ENCODE data around the gene SLCO3A1. TPM values are rescaled to one million over a fixed set of nuclear protein-coding genes. Genes with fewer than 3 reads are reported as not detected.

The SLCO3A1 gene
- total and polyA plus RNA-seq, 2 experiments from 2014 or later = 35.5 to 71.9 TPM

DNA sequence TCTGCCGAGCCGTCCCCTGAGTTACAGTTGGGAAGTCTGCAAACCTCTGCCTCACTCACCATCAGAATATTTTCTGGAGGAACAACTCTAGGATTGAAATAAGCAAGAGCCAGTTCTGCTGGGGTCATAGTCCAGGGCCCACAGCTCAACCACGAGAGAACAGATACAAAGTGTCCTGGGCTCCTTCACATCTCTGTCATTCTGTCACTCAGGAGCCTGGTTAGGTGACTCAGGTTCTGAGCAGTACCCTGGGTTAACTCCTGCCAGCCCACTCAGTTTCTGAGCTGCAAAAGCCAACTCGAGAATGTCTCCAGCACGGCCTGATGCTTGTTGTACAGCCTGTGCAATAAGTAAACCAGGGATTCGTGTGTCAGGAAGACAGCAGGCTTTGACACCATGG, 155.7 kb downstream of the SLCO3A1 start:
- no peaks in the 10 kb centered on the region for H3K9me3 ChIP-seq (ENCODE audit: low read depth)
- H3K27ac ChIP-seq = peak overlapping the region; percentile 8
- no peak for DNase-seq (ENCODE audit: low read depth in 1 of 2, low spot score in 1 of 2)
- H3K36me3 ChIP-seq = no peaks in the 10 kb centered on the region
- peaks cover 27% of the 10 kb centered on the region for H3K4me1 ChIP-seq (ENCODE audit: low read depth)
- no peak overlapping the region for H3K4me3 ChIP-seq
- no peak for TF ChIP-seq CTCF (IDR thresholded peaks at IDR 0.05; ENCODE audit: low read depth, low read length)
- no peaks in the 10 kb centered on the region for H3K27me3 ChIP-seq

- H3K27me3 ChIP-seq = no peaks in the 10 kb centered on the region
- peaks cover 25% of the 10 kb centered on the region for H3K4me1 ChIP-seq (ENCODE audit: low read depth)
- H3K36me3 ChIP-seq = no peaks in the 10 kb centered on the region
- peak in 1 of 2 donors; percentile 6 for DNase-seq (ENCODE audit: low read depth in 1 of 2, low spot score in 1 of 2)
- H3K9me3 ChIP-seq (ENCODE audit: low read depth) = no peaks in the 10 kb centered on the region
- H3K27ac ChIP-seq = peak overlapping the region; percentile 13
- no peak for TF ChIP-seq CTCF (IDR thresholded peaks at IDR 0.05; ENCODE audit: low read depth, low read length)
- no peak overlapping the region for H3K4me3 ChIP-seq
Observed at GRCh38 chr15:92011611-92012367, 158.3 kb downstream of the SLCO3A1 start.

DNA sequence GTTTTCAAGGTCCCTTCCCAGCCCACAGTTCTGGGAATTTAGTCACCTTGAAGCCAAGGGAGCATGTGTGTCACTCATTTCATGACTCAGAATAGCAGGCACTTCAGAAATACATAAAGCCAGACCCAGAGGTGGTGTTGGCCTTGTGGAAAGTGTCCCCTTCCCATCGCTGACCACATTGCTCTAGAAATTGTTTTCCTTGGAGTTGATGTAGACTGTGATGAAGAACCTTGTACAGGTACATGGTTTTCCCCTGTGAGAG, 158.8 kb downstream of the SLCO3A1 start:
- no peak for TF ChIP-seq CTCF (IDR thresholded peaks at IDR 0.05; ENCODE audit: low read depth, low read length)
- H3K4me3 ChIP-seq = no peak overlapping the region
- H3K27me3 ChIP-seq = no peaks in the 10 kb centered on the region
- no peaks in the 10 kb centered on the region for H3K36me3 ChIP-seq
- peak overlapping the region; percentile 13 for H3K27ac ChIP-seq
- peak in 1 of 2 donors; percentile 6 for DNase-seq (ENCODE audit: low read depth in 1 of 2, low spot score in 1 of 2)
- H3K4me1 ChIP-seq (ENCODE audit: low read depth) = peaks cover 29% of the 10 kb centered on the region
- no peaks in the 10 kb centered on the region for H3K9me3 ChIP-seq (ENCODE audit: low read depth)

GRCh38 chr15:92012881-92013280, 159.4 kb downstream of the SLCO3A1 start:
- H3K4me1 ChIP-seq (ENCODE audit: low read depth) = peaks cover 34% of the 10 kb centered on the region
- H3K9me3 ChIP-seq (ENCODE audit: low read depth) = no peaks in the 10 kb centered on the region
- DNase-seq (ENCODE audit: low read depth in 1 of 2, low spot score in 1 of 2) = no peak
- H3K27me3 ChIP-seq = no peaks in the 10 kb centered on the region
- no peaks in the 10 kb centered on the region for H3K36me3 ChIP-seq
- no peak overlapping the region for H3K27ac ChIP-seq
- no peak overlapping the region for H3K4me3 ChIP-seq
- no peak for TF ChIP-seq CTCF (IDR thresholded peaks at IDR 0.05; ENCODE audit: low read depth, low read length)

DNA sequence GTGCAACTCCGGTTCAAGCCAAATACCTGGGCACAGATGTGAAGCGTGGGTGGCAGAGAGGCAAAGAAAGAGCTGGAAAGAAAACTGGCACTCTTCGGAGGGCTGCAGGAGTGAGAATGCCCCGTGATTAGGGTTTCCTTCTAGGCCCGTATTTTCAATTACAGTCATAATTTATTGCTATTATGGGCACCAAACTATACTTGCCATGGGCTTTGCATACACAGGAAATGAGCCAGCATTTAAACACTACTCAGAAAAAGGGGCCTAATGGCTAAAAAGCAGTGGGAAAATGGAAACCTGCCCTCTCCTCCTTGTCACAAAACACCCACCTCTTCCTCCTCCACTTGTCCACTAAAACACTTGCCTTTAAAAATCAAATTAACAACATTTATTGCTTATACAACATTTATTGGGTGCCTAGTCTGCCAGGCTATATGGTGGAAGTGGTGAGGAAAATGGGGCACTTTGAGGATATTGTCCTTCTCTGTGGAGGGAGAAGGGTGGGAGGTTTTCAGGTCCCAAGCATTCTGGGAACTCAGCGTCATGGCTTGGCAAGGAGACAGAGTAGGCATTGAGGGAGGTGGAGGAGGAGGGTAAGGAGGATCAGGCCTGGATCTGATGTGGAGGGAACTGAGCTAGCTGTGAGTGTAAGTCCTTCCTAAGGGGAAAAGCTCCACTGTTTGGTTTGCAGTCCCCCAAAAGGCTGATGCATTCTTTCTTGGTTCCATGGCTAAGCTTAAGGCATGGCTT, 160.9 kb downstream of the SLCO3A1 start:
- Histone ChIP-seq H3K4me3 (no peak overlapping the region), H3K4me1 (ENCODE audit: low read depth) (peaks cover 41% of the 10 kb centered on the region), H3K36me3 (no peaks in the 10 kb centered on the region), H3K27ac (no peak overlapping the region), H3K27me3 (no peaks in the 10 kb centered on the region), H3K9me3 (ENCODE audit: low read depth) (no peaks in the 10 kb centered on the region)
- no peak for TF ChIP-seq CTCF (IDR thresholded peaks at IDR 0.05; ENCODE audit: low read depth, low read length)
- peak in 1 of 2 donors; percentile 16 for DNase-seq (ENCODE audit: low read depth in 1 of 2, low spot score in 1 of 2)
